22Rv1 (cell line): ENCODE measurements around the gene MKNK2.

Experiments
- CTCF ChIP-seq: fragments of 450-650 bp; IDR thresholded peaks from 2 replicates; pipeline ENCODE4 v1.5.1; 2017; ENCODE audit warnings: mild to moderate bottlenecking
- ZFX ChIP-seq: fragments of 450-650 bp; IDR thresholded peaks from 2 replicates; pipeline ENCODE4 v1.6.1; 2017; ENCODE audit warnings: antibody characterized with exemption, borderline replicate concordance

- no peak for TF ChIP-seq CTCF
- TF ChIP-seq ZFX = no peak
These were observed 9.7 kb downstream of the MKNK2 start for GRCh38 chr19:2041433-2041682.
